ENCODE results near the gene CRTAC1. TPM values are rescaled to one million over a fixed set of nuclear protein-coding genes. Genes with fewer than 3 reads are reported as not detected.

CRTAC1 gene
- total and polyA plus RNA-seq, 9 of the 15 experiments (the other 6 are each of a cell fraction or from before 2014, with no cell fraction given): not detected

DNA sequence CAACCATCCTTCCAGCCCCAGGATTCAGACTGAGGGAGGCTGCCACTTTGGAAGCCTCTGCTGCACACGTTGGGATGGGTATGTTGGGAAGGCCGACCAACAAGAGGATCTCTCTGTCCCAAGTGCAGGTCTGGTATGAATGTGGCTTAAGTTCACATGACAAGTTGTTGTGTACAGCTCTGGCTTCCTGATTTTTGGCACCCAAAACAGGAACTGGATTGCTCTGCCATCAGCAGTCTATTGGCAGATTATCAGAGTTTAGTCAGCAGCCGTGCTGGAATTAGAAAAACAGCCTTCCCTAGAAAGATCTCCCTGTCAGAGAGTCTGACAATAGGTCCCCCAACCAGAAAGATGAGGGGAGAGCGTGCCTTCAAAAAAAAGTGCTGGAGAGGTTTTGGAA lies 113.8 kb downstream of the CRTAC1 start:
- Histone ChIP-seq H4K20me1 (replicated peaks; ENCODE audit: control insufficient read depth, insufficient read depth, low read length) (0 out of 2 replicates have a peak, but pooled peaks cover 5% of the 10 kb centered on the region), H3K27me3 (ENCODE audit: control insufficient read depth in 2 of 2, insufficient read depth in 2 of 2, low read length in 2 of 2) (peaks cover 0 to 25% of the 10 kb centered on the region in 2 experiments; a peak in 2 of 5 replicates), H3K79me2 (ENCODE audit: control insufficient read depth, insufficient read depth, low read length) (no peaks in the 10 kb centered on the region), H3K36me3 (ENCODE audit: control insufficient read depth, insufficient read depth, low read length) (no peaks in the 10 kb centered on the region), H3K9ac (ENCODE audit: insufficient read depth in 1 of 2, low read depth in 2 of 2, low read length in 2 of 2) (no peak overlapping the region), H3K9me3 (replicated peaks; ENCODE audit: control insufficient read depth, insufficient read depth, low read depth, low read length) (no peaks in the 10 kb centered on the region), H3K4me1 (replicated peaks in 1 of 2; ENCODE audit: control insufficient read depth in 2 of 2, insufficient read depth in 2 of 2, low read length in 2 of 2) (peaks cover 0 to 8% of the 10 kb centered on the region in 2 experiments; a peak in 2 of 5 replicates), H3K4me3 (no peak overlapping the region), H3K27ac (ENCODE audit: extremely low read depth, low read depth, low read length) (no peak overlapping the region), H3K9me1 (ENCODE audit: control insufficient read depth, insufficient read depth, low read length) (no peaks in the 10 kb centered on the region), H2AFZ (ENCODE audit: low read depth, low read length) (no peak overlapping the region), H3K4me2 (ENCODE audit: insufficient read depth, low read length) (no peak overlapping the region)
- FAIRE-seq: no peak
- POLR2A ChIA-PET: no interaction called here
- ATAC-seq: no peak
- no TSS peak for BruUV-seq (replicated peaks)
- WGBS (ENCODE audit: insufficient coverage, low coverage, missing lambda C conversion rate): 0% methylated on average over 4 of the region's 4 CpGs
- no peak for DNase-seq (ENCODE audit: extremely low read depth in 1 of 4, low spot score in 3 of 4)
- CTCF ChIA-PET (ENCODE audit: low intra/inter-chr PET ratio): no interaction called here
- intact Hi-C loops (cut with micrococcal nuclease): loop anchor here (10.0 kb wide), 1 partner anchor 388 kb away; no protein-coding TSS in a partner anchor
- in situ Hi-C loops (cut with MboI): loop anchor here (25.0 kb wide), 1 partner anchor 396 kb away; no protein-coding TSS in a partner anchor
- TF ChIP-seq ZNF583 (CRISPR knock-in tag; IDR thresholded peaks at IDR 0.05) (no peak), ARHGAP35 (IDR thresholded peaks at IDR 0.05; ENCODE audit: partially characterized antibody) (no peak), SPI1 (IDR thresholded peaks at IDR 0.05; ENCODE audit: borderline replicate concordance, low read depth, low read length) (peak; percentile 34; the same call in 1 of the 2 replicates)

- DNase-seq (ENCODE audit: extremely low read depth in 1 of 4, low spot score in 3 of 4) (no peak), ATAC-seq (no peak), FAIRE-seq (no peak)
- no peaks in the 10 kb centered on the region for H3K79me2 ChIP-seq (ENCODE audit: control insufficient read depth, insufficient read depth, low read length)
- H3K27me3 ChIP-seq (ENCODE audit: control insufficient read depth in 2 of 2, insufficient read depth in 2 of 2, low read length in 2 of 2): peaks cover 0 to 21% of the 10 kb centered on the region in 2 experiments; a peak in 2 of 5 replicates
- ChIA-PET POLR2A (interaction anchor here (0.6 kb wide), 1 partner anchor 130 kb away, joined by 3 read pairs; no protein-coding TSS in a partner anchor), CTCF (ENCODE audit: low intra/inter-chr PET ratio) (interaction anchor here (0.6 to 1.6 kb wide), 4 partner anchors 113 to 749 kb away, joined by 3 to 9 read pairs (median 4); no protein-coding TSS in a partner anchor)
- H3K27ac ChIP-seq (ENCODE audit: extremely low read depth, low read depth, low read length): no peak overlapping the region
- H3K9ac ChIP-seq (ENCODE audit: insufficient read depth in 1 of 2, low read depth in 2 of 2, low read length in 2 of 2): no peak overlapping the region
- WGBS (ENCODE audit: insufficient coverage, low coverage, missing lambda C conversion rate): 14% methylated on average over 15 of the region's 21 CpGs
- H4K20me1 ChIP-seq (replicated peaks; ENCODE audit: control insufficient read depth, insufficient read depth, low read length): 0 out of 2 replicates have a peak, but pooled peaks cover 5% of the 10 kb centered on the region
- no peak overlapping the region for H3K4me2 ChIP-seq (ENCODE audit: insufficient read depth, low read length)
- no peaks in the 10 kb centered on the region for H3K9me1 ChIP-seq (ENCODE audit: control insufficient read depth, insufficient read depth, low read length)
- intact Hi-C loops (cut with micrococcal nuclease): loop anchor here (2.0 to 10.0 kb wide), 2 partner anchors 125 to 389 kb away; no protein-coding TSS in a partner anchor
- peaks cover 0 to 8% of the 10 kb centered on the region in 2 experiments; a peak in 2 of 5 replicates for H3K4me1 ChIP-seq (replicated peaks in 1 of 2; ENCODE audit: control insufficient read depth in 2 of 2, insufficient read depth in 2 of 2, low read length in 2 of 2)
- in situ Hi-C loops (cut with MboI): loop anchor here (25.0 kb wide), 1 partner anchor 397 kb away; no protein-coding TSS in a partner anchor
- H3K9me3 ChIP-seq (replicated peaks; ENCODE audit: control insufficient read depth, insufficient read depth, low read depth, low read length): no peaks in the 10 kb centered on the region
- no peak overlapping the region for H2AFZ ChIP-seq (ENCODE audit: low read depth, low read length)
- no TSS peak for BruUV-seq (replicated peaks)
- H3K4me3 ChIP-seq: no peak overlapping the region
- H3K36me3 ChIP-seq (ENCODE audit: control insufficient read depth, insufficient read depth, low read length): no peaks in the 10 kb centered on the region
- no peak for TF ChIP-seq ZZZ3 (IDR thresholded peaks at IDR 0.05)
- no peak for TF ChIP-seq GTF2E2 (tag; IDR thresholded peaks at IDR 0.05)
- TF ChIP-seq CSDE1 (IDR thresholded peaks at IDR 0.05): no peak
- no peak for TF ChIP-seq HNRNPUL1 (IDR thresholded peaks at IDR 0.05; ENCODE audit: low read length)
- no peak for TF ChIP-seq TCF7 (IDR thresholded peaks at IDR 0.05; ENCODE audit: borderline replicate concordance)
- no peak for TF ChIP-seq NCOR1 (IDR thresholded peaks at IDR 0.05)
- no peak for TF ChIP-seq DEAF1 (CRISPR knock-in tag; IDR thresholded peaks at IDR 0.05)
- TF ChIP-seq ZBTB9 (CRISPR knock-in tag; IDR thresholded peaks at IDR 0.05): no peak
- TF ChIP-seq ZNF778 (CRISPR knock-in tag; IDR thresholded peaks at IDR 0.05): no peak
- no peak for TF ChIP-seq SMAD1 (IDR thresholded peaks at IDR 0.05; ENCODE audit: low read depth, low read length, partially characterized antibody)
Observed at GRCh38 chr10:97915346-97916131, 114.9 kb downstream of the CRTAC1 start.
